GM21515 (cell line): ENCODE measurements around the gene IMPA2.
"Not testable (repeated sequence)": the region's sequence is repeated elsewhere in the genome, so short reads cannot be mapped to it uniquely, and the experiment has no call there.

Experiments
- ATAC-seq: cut with Tn5 transposase; IDR thresholded peaks from one replicate; pipeline ENCODE4 v1.9.1; 2021; ENCODE audit not compliant: unreplicated experiment

IMPA2 gene

DNA sequence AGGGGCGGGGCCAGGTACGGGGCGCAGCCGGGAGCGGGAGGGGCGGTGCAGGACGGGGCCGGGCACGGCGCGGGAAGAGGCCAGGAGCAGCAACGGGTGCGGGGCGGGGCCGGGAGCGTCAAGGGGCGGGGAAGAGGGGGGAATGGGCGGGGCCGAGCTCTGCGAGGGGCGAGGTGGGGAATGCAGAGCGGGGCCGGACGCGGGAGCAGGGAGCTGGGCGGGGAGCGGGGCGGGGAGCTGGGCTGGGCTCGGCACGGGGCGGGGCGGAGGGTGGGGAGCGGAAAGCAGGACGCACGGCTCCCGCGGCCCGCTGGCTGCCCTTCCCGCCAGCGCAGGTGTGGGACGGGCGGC is at the start of gene IMPA2:
Gene IMPA2, plus strand, starts transcription at position 316 of the 351 bp plus-strand sequence. CDS start 163 bp downstream, outside the sequence.
- ATAC-seq = no peak

DNA sequence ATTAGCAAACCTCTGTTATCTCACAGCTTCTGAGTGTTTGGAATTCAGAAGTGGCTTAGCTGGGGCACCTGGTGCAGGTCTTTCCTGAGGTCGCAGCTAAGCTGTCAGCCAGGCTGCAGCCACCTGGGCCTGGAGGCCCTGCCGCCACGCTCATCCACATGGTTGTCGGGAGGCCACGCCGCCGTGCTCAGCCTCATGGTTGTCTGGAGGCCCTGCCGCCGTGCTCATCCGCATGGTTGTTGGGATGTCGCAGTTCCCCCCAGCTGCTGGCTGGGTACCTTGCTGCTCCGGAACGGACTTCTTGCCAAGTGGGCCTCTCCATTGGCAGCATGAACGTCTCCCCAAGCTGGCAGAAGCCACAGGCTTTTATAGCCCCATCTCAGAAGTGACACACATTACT is 48.9 kb upstream of the IMPA2 start:
- no peak for ATAC-seq

- peak; percentile 66 for ATAC-seq
Measured at GRCh38 chr18:11937874-11938478, 43.3 kb upstream of the IMPA2 start.

DNA sequence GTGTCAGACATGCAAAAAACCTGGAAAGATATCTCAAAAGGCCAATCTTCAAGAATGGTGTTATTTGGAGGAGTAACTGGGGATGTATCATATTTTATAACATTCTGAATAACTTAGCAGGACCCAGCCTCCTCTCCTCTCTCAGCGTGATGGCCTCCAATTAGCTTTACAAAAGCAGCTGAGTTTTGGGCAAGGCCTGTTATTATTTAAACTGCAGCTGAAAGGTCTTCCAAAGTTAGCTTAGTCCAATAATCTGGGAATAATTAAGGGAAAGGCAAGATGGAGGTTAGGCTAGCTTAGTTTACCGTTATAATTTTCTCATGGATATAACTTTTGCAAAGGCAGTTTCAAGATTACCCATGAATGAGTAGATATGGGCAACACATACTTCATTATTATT is 40.4 kb upstream of the IMPA2 start:
- no peak for ATAC-seq

DNA sequence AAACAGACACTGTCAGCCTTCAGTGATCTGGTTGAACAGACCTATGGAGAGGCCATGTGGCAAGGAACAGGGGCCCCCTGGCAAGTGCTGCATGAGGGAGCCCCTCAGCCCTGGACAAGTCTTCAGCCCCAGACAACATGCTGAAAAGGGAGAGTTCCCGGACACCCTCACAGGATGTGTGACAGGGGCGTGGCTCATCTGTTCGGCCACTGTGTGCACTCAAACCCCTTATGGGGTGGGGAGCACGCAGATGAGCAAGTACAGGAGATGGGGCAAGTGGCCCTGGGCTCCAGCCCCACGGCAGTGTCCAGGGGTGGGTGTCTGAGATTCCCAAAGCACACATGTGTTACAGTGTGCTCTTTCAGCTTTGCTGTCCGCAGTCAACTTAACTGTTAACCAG is 37.8 kb upstream of the IMPA2 start:
- no peak for ATAC-seq

- no peak for ATAC-seq
Measured at GRCh38 chr18:11944252-11944651, 37.1 kb upstream of the IMPA2 start.

DNA sequence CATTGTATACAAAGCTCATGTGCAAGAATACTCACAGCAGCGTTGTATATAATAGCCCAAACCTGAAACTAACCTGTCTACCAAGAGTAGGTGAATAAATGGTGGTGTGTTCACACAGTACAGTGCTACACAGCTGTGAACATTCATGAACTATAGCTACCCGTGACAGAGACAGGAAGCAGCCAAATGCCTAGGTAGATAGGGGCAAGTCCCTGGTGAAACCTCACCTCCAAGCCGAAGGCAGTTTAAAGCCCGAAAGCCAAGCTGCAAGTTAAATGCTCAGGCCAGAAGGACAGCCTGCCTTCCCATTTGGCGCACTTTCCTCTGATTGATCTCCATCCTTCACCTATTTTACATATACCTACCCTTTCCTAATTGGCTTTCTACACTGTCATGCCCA is 36.5 kb upstream of the IMPA2 start:
- no peak for ATAC-seq

- ATAC-seq = not testable (repeated sequence)
Measured at GRCh38 chr18:11945834-11946659, 35.3 kb upstream of the IMPA2 start.

GRCh38 chr18:11946756-11947155 is 34.6 kb upstream of the IMPA2 start:
- no peak for ATAC-seq

DNA sequence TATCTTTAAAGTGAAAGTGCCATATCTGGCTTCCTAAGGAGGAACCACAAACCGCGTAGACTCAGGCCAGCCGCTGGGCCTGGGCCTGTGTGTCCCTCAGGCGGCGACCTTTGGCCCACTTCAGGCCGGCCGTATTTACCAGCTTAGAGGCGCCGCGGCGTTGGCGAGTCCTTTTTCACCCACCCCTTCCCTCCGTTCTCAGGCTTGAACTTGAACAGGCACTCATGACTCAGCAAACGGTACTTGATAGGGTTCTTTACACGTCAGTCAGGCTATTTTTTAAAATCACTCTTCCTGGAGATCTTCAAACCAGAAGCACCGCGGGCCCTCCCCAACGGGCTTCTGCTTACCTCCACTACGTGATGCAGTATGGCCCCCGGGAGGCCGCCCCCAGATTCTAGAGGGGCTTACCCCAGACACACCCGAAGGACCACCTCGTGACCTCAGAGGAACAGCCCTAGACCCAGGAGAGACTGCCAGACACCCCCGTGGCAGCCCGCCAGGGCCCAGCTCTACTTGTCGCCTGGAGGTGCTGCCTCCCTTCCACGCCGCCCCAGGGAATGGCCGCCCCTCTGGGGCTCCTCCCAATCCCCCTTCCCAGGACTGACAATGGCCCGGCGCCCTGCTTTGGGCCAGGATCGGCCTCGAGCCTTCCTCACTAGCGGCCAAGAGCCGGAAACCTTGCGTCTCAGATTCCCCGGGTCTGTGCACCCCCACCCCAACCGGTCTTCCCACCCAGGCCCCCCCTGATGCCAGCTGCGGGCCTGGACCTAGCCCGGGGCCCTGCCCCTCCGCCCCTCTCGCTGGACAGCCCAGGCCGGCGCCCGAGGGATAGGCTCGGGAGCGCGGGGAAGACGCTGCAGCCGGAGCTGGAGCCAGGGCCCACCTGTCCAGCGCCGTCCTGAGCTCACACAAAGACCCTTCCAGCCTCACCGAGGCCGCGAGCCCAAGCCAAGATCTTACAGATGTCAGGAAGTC is 33.8 kb upstream of the IMPA2 start:
- peak; percentile 87 for ATAC-seq

DNA sequence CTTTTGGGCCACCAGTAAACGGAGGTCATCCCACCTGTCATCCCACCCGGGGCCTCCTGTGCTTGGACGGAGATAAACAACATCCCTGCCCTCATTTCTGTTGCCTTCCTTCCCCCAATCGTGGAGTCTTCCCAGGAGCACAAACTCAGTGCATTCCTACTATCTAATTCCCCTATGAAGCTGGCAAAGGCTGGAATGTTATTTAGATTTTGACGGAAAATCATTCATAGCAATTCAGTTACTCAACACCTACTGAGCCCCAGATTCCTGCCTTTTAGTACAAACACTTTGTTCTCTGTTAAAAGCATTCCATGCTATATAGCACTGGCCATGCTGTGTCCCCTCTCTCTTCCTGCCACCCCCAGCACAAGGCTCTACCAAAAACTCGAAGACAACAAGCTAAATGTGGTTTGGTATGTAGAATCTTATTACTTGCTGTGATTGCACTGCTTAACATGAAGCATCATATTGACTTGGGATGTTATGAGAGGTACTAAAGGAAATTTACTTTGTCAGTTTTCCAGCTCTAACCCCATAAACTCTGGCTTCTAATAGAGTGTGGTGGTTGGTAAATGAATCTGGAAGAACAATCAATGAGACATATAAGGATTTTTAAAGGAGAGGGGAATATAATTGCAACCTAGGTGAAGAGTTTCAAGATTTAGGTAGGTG is 32.3 kb upstream of the IMPA2 start:
- no peak for ATAC-seq

GRCh38 chr18:11950824-11951223 is 30.5 kb upstream of the IMPA2 start:
- ATAC-seq = no peak

DNA sequence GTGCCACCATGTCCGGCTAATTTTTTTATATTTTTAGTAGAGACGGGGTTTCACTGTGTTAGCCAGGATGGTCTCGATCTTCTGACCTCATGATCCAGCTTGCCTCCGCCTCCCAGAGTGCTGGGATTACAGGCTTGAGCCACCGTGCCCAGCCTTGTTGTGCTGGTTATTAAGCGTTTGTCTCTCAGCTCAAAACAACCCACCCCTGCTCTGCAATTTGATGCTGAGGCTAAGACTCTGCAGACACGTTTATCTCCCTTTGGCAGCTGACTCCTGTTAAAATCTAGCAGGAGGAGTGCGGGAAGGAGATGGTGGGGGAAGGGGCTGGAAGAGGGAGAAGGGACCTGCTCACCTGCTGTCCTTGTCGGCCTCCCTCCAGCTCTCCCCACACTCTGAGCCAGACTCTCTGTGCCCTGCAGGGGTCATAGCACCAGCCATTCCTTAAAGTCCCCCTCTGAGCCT is 29.9 kb upstream of the IMPA2 start:
- no peak for ATAC-seq

GRCh38 chr18:11953113-11953512 is 28.2 kb upstream of the IMPA2 start:
- no peak for ATAC-seq

- no peak for ATAC-seq
Measured at GRCh38 chr18:11955239-11956029, 25.9 kb upstream of the IMPA2 start.

DNA sequence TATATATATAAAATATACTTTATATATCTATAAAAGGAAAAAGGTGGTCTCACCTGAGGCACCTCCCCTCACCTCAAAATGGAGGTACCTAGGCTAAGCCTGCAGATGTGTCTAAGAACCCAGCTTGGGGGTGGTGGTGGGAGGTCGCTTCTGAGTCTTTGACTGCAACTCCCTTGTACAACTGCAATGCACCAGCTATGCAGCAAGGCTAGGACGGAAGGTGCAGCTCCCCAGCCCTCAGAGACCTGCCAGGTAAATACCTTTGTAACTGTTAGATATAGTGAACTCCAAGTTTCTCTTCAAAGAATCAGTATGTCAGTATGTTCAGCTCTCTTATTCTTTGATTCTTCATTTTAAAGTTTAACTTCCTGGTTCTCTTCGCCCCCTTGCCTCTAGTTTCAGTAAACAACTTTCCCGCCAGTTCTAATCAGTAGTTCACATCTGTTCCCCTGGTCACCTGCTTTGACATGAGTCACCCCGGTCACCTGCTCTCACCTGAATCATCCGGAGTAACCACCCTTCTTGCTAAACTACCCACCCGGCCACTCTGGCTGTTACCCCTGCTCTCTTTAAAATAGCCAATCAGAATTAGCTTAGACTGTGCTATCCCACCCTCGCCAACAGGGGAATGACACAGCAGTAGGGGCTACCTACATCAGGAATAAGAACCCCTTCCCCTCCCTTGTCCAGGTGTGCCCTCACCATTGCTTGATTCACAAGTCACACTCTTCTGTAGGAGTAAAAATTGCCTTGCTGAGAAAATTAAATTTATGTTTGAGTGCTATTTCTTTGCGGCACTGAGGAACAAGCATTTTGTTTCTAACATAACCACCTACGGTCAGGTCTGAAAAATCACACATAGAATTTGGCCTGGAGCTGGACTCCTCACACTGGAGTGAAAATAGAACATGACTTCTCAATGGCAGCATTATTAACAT is 24.7 kb upstream of the IMPA2 start:
- no peak for ATAC-seq

- no peak for ATAC-seq
Measured at GRCh38 chr18:11957636-11958035, 23.7 kb upstream of the IMPA2 start.

- not testable (repeated sequence) for ATAC-seq
Measured at GRCh38 chr18:11959651-11960050, 21.7 kb upstream of the IMPA2 start.
